GM10266 (cell line): ENCODE measurements around the gene SLC16A3.
"Not testable (repeated sequence)": the region's sequence is repeated elsewhere in the genome, so short reads cannot be mapped to it uniquely, and the experiment has no call there.

Experiments
- DNase-seq: peaks from one replicate; pipeline ENCODE4 v3.0.0; 2012; ENCODE audit errors: extremely low spot score
- TF ChIP-seq, protein P1 (sequence below): IDR thresholded peaks from 2 replicates; pipeline ENCODE4 v1.5.1; 2012; ENCODE audit warnings: mild to moderate bottlenecking, low read depth; ENCODE audit not compliant: control insufficient read depth, insufficient read depth; ENCODE audit errors: missing control alignments

SLC16A3 gene

DNA sequence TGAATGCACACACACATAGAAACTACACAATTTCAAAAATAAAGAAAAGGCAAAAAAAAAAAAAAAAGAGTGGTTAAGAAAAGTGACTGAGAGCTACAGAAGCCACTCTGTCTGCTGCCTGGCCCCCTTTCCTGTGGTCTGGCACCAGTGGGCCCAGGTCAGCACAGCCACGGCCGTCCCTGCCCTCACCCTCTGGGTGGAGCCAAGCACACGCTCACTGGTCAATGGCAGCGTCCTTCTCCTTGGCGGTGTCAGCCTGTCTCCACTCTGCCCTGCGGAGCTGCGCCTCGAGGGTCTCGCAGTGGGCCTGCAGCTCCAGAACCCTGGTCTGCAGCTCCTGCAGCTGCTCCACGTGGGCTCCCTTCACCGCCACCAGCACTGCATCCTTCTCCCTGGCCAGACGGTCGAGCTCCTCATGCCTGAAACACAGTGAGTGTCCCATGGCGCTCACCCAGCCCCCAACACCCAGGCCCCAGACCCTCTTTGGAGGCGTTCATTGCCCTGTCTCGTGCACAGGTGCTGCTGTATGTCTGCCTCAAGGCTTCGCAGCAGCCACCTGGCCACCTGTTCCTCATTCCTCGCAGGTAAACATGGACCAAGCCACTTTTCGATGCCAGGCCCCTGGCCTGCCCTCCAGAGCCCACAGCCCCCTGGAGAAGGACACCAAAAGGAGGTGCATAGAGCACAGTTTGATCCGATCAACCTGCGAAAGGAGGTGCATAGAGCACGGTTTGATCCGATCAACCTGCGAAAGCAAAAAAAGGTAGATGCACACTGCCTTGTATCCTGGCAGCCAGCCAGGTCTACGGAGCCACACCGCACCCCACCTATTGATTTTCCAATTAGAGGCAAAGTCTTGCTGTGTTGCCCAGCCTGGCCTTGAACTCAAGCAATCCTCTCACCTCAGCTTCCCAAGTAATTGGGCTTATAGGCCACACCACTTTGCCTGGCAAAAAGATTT is 40.6 kb upstream of the SLC16A3 start:
- DNase-seq: no peak
- TF ChIP-seq, protein P1, sequence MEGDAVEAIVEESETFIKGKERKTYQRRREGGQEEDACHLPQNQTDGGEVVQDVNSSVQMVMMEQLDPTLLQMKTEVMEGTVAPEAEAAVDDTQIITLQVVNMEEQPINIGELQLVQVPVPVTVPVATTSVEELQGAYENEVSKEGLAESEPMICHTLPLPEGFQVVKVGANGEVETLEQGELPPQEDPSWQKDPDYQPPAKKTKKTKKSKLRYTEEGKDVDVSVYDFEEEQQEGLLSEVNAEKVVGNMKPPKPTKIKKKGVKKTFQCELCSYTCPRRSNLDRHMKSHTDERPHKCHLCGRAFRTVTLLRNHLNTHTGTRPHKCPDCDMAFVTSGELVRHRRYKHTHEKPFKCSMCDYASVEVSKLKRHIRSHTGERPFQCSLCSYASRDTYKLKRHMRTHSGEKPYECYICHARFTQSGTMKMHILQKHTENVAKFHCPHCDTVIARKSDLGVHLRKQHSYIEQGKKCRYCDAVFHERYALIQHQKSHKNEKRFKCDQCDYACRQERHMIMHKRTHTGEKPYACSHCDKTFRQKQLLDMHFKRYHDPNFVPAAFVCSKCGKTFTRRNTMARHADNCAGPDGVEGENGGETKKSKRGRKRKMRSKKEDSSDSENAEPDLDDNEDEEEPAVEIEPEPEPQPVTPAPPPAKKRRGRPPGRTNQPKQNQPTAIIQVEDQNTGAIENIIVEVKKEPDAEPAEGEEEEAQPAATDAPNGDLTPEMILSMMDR: no peak

DNA sequence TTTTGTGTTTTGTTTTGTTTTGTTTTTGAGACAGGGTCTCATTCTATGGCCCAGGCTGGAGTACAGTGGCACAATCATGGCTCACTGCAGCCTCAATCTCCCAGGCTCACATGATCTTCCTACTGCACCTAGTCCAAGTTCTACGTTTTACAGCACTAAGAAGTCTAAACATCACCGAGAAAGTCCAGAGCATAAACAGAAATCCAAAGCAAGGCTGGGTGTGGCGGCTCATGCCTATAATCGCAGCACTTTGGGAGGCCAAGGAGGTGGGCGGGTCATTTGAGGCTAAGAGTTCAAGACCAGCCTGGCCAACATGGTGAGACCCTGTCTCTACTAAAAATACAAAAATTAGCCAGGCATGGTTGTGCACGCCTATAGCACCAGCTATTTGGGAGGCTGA is 35.8 kb upstream of the SLC16A3 start:
- not testable (repeated sequence) for DNase-seq

DNA sequence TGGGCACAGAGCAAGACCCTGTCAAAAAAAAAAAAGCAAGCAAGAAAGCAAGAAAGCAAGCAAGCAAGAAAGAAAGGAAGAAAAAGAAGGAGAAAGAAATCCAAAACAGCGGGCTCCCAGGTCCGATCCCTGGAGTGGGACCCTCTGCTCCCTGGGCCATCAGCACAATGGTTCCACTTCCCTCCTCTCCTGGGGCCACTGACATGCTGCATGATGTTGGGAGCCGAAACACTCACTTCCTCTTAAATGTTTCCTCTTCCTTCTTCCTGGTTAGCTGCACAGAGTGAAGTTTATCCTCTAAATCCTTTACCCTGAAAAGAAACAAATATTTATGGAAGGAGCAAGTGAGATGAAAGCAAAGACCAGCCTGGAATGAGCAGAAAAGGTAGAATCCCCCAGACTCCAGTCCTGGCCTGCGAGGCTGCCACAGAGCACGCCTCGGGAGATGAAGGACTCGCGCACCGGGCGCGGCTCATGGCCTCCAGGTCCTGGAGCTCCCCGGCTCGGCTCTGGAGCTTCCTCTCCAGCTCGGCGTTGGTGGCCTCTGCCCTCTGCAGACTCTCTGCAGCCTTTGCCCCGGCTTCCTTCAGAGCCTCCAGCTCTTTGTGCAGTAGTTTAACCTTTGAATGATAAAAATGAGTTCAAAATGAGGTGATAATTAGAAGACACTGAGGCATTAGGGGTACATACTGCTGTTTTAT is 35.2 kb upstream of the SLC16A3 start:
- TF ChIP-seq, protein P1: no peak
- no peak for DNase-seq

DNA sequence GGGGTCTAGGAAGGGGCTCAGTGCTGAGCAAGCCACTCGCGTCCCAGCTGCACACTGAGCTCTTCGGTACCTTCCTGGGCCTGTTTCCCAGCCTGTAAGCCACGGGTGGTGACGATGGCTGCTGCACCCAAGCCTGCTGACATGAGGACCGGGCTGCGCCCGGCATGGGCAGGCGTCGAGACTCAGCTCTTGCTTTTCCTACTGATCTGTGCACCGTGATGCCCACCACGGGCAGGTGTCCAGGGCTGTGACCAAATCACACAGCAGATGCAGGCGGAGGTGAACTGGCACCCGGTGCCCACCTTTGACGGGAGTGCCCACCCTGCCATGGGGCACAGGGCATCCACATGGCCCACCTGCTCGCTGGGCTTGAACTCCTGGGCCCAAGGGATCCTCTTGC is 34.1 kb upstream of the SLC16A3 start:
- no peak for DNase-seq
- TF ChIP-seq, protein P1: no peak

DNA sequence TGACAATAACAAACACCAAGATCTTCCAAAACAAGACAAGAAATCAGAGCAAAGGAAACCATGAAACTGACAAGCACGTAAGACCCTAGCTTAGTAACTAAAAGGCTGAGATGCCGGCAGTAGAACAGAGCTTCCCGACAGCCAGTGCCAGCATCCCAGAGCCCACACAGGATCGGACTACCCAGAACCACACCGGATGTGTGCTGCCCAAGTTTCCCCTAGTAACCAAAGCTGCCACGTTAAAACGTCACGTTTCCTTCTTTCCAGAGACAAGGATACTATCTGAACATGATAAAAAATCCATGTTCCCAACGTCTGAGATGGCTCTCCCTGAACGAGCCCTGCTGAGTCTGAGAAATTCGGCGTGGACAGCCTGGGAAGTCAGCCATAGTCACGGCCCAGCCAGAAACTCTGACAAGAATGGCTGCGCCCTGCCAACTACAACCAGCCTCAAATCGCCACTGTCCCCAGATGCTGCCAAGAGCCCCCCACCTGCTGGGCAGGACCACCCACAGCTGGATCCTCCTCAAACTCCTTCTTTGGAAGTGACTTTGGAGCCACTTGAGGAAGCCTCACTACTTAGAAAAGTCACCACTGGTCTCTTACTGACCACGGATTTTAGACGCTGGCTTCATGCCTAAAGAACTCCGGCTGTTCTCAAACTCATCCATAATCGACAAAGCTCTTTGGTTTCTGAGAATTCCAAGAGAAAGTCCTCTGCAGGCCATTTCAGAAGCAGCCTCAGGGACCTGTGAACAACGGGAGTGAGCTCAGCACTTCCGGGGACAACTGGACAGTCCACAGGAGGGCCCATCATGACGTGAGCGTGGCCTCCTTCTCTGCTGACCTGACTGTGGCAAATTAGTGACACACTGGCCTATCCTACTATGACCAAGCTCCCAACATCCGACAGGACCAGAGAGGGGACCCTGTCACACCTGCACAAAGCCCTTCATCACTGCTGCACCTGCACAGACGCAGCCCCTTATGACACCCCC is 32.9 kb upstream of the SLC16A3 start:
- DNase-seq: no peak
- TF ChIP-seq, protein P1: no peak

DNA sequence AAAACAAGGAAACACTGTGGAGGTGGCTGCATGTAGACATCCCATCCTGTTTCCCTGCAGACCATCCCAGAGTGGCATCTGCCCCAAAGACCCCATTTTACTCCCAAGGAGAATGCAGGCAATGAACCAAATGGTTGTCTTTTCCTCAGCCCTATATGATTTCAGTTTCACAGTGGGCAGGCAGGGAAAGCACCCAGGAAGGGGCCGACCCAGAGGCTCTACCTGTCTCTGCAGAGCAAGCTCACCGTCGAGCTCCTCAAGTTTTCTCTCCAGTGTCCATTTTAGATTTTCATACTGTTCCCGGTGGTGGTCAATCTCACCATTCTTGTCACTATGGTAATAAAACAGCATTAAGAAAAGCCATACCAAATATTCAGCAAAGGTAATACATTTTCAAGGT is 30.8 kb upstream of the SLC16A3 start:
- TF ChIP-seq, protein P1: no peak
- no peak for DNase-seq

DNA sequence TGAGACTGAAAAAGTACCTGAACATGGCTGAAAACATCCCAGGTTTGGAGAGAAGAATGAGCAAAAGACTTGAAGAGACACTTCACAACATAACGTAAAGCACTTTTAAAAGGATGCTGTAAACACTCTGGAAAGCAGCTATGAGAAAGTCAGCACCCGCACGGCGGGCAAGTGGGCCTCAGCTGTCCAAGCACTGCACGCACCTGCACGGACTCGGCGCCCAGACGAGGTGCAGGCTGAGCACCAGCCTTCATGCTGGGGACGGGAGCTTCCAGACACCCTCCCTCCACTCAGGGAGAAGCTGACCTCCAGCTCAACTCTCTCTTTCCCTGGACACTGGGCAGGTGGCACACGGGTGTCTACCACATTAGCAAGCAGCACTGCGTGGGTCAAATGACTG is 29.3 kb upstream of the SLC16A3 start:
- TF ChIP-seq, protein P1: no peak
- DNase-seq: no peak
